ENCODE measurements around the gene F2R.

Gene F2R

GRCh38 chr5:76690037-76690679 is 25.8 kb upstream of the F2R start:
- DNase-seq (ENCODE audit: low read depth) = no peak
- no peak for TF ChIP-seq CTCF (IDR thresholded peaks at IDR 0.05; ENCODE audit: low read depth, low read length, missing control alignments)
- no peak overlapping the region for H3K4me3 ChIP-seq (ENCODE audit: low read depth, low read length)
- in situ Hi-C loops (cut with HindIII; ENCODE audit: low sequenced_read_pairs) = no loop called here

GRCh38 chr5:76690704-76691466 is 25.0 kb upstream of the F2R start:
- in situ Hi-C loops (cut with HindIII; ENCODE audit: low sequenced_read_pairs) = no loop called here
- DNase-seq (ENCODE audit: low read depth) = no peak
- no peak for TF ChIP-seq CTCF (IDR thresholded peaks at IDR 0.05; ENCODE audit: low read depth, low read length, missing control alignments)
- H3K4me3 ChIP-seq (ENCODE audit: low read depth, low read length) = no peak overlapping the region

GRCh38 chr5:76691467-76692273 is 24.3 kb upstream of the F2R start:
- in situ Hi-C loops (cut with HindIII; ENCODE audit: low sequenced_read_pairs) = no loop called here
- TF ChIP-seq CTCF (IDR thresholded peaks at IDR 0.05; ENCODE audit: low read depth, low read length, missing control alignments) = no peak
- H3K4me3 ChIP-seq (ENCODE audit: low read depth, low read length) = no peak overlapping the region
- DNase-seq (ENCODE audit: low read depth) = no peak

GRCh38 chr5:76692274-76692540 is 23.7 kb upstream of the F2R start:
- in situ Hi-C loops (cut with HindIII; ENCODE audit: low sequenced_read_pairs) = no loop called here
- no peak overlapping the region for H3K4me3 ChIP-seq (ENCODE audit: low read depth, low read length)
- DNase-seq (ENCODE audit: low read depth) = no peak
- no peak for TF ChIP-seq CTCF (IDR thresholded peaks at IDR 0.05; ENCODE audit: low read depth, low read length, missing control alignments)

GRCh38 chr5:76692651-76693050 is 23.3 kb upstream of the F2R start:
- no peak for DNase-seq (ENCODE audit: low read depth)
- no peak overlapping the region for H3K4me3 ChIP-seq (ENCODE audit: low read depth, low read length)
- in situ Hi-C loops (cut with HindIII; ENCODE audit: low sequenced_read_pairs) = no loop called here
- TF ChIP-seq CTCF (IDR thresholded peaks at IDR 0.05; ENCODE audit: low read depth, low read length, missing control alignments) = no peak

- H3K4me3 ChIP-seq (ENCODE audit: low read depth, low read length) = no peak overlapping the region
- in situ Hi-C loops (cut with HindIII; ENCODE audit: low sequenced_read_pairs) = no loop called here
- no peak for DNase-seq (ENCODE audit: low read depth)
- TF ChIP-seq CTCF (IDR thresholded peaks at IDR 0.05; ENCODE audit: low read depth, low read length, missing control alignments) = no peak
Measured at GRCh38 chr5:76693141-76693540, 22.8 kb upstream of the F2R start.
